ENCODE data around the gene NR1D1. TPM values are rescaled to one million over a fixed set of nuclear protein-coding genes. Genes with fewer than 3 reads are reported as not detected.

The NR1D1 gene
- total and polyA plus RNA-seq, 2 of the 13 experiments (the other 11 are each of a cell fraction or from before 2014, with no cell fraction given) = 2.1 to 2.7 TPM

- TF ChIP-seq ZNF414 (CRISPR knock-in tag; IDR thresholded peaks at IDR 0.05) (no peak), PRPF4 (IDR thresholded peaks at IDR 0.05; ENCODE audit: low read depth, low read length, poor library complexity, severe bottlenecking) (no peak)
Observed at GRCh38 chr17:40113907-40114245, 13.5 kb upstream of the NR1D1 start (continued).

DNA sequence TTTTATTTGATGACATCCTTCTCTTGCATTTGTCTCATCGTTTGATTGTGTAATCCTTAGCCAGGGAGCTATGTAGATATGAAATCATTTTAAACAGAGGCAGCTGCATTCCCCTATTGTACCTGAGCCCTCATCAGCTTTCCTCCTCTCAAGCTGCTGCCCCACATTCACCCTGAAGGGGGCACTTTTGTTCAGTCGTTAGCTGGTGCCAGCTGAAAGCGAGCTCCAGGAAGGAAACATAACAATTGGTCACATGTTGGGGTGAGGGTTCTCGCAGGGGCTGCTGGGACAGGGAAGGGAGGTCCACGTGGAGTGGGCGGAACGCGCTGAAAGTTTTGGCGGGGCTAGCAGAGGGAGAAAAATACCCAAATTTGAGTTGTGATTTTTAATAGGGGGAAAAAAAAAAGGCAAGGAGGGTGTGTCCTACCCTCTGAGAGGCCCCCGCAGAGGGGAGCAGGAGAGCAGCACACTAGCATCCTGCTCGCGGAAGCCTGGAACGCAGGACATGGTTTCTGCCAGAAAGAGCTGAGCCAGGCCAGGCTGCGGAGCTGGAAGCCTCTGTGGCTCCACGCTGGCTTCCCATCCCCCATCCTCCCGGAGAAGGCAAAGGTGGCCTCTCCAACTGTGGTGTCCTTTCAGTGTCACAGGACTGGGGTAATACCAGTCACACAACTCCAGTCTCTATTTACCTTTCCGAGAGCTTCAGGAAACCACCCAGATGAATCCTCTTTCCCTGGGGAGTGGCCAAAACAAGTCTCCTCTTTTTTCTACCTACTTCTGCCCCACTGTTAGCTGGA is 12.9 kb upstream of the NR1D1 start:
- FAIRE-seq = peak; percentile 95
- peak; percentile 98 for DNase-seq (ENCODE audit: low spot score)
- no peaks in the 10 kb centered on the region for H3K27me3 ChIP-seq (ENCODE audit: control insufficient read depth in 1 of 2, insufficient read depth in 2 of 2, low read length in 2 of 2)
- BruUV-seq (replicated peaks) = TSS peak; percentile 97
- H3K36me3 ChIP-seq (replicated peaks in 1 of 2; ENCODE audit: control insufficient read depth in 1 of 2, insufficient read depth in 2 of 2, low read length in 2 of 2) = no peaks in the 10 kb centered on the region
- ATAC-seq = peak; percentile 67
- peak overlapping the region; percentile 95 for H3K27ac ChIP-seq (ENCODE audit: extremely low read length, insufficient read depth, low read length)
- POLR2A ChIA-PET = interaction anchor here (0.6 to 7.3 kb wide), 44 partner anchors 10 to 438 kb away, joined by 3 to 568 read pairs (median 5); partner anchors contain the start of genes CASC3, CDC6, CSF3 and LRRC3C
- peak overlapping the region; percentile 87 for H3K9ac ChIP-seq (ENCODE audit: insufficient read depth, low read depth, low read length)
- peak overlapping the region; percentile 93 for H3K4me2 ChIP-seq (ENCODE audit: low read depth, low read length)
- H3K4me1 ChIP-seq (ENCODE audit: insufficient read depth, low read length) = peaks cover 89% of the 10 kb centered on the region
- no peaks in the 10 kb centered on the region for H3K79me2 ChIP-seq (ENCODE audit: insufficient read depth, low read length)
- in situ Hi-C loops (cut with HindIII; ENCODE audit: extremely low pct_ligation_motif_present, low pct_unique_long_range_greater_than_20kb) = loop anchor here (5.0 kb wide), 1 partner anchor 54 kb away; no protein-coding TSS in a partner anchor
- no peaks in the 10 kb centered on the region for H4K20me1 ChIP-seq (ENCODE audit: insufficient read depth, low read length)
- peak overlapping the region; percentile 56 for H2AFZ ChIP-seq (ENCODE audit: low read length)
- intact Hi-C loops (cut with micrococcal nuclease; ENCODE audit: unreplicated experiment) = loop anchor here (1.0 kb wide), 4 partner anchors 10 to 55 kb away; partner anchors contain the start of gene CASC3
- under 1% methylated on average over 15 of the region's 17 CpGs for WGBS (ENCODE audit: low lambda C conversion rate)
- H3K4me3 ChIP-seq (replicated peaks in 1 of 3; ENCODE audit: insufficient read depth in 1 of 3, low read depth in 2 of 3, low read length in 3 of 3) = peak overlapping the region; percentile 25 to 67 (median 39)
- CTCF ChIA-PET (ENCODE audit: low intra/inter-chr PET ratio, low total read pairs) = interaction anchor here (1.0 to 2.4 kb wide), 5 partner anchors 9 to 55 kb away, joined by 3 to 31 read pairs (median 4); partner anchors contain the start of genes MSL1 and THRA
- H3K9me3 ChIP-seq (ENCODE audit: low read length) = no peaks in the 10 kb centered on the region
- TF ChIP-seq MXI1 (IDR thresholded peaks at IDR 0.05; ENCODE audit: borderline replicate concordance, low read depth, low read length) = peak; percentile 99; the same call in 2 of the 3 replicates
- TF ChIP-seq ASH2L (IDR thresholded peaks at IDR 0.05; ENCODE audit: insufficient read length, low read depth, low read length) = peak; percentile 83
- TF ChIP-seq ZNF24 (IDR thresholded peaks at IDR 0.05) = no peak
- TF ChIP-seq MBD4 (IDR thresholded peaks at IDR 0.05; ENCODE audit: borderline replicate concordance, low read length) = no peak; the same call in 1 of the 2 replicates
- no peak for TF ChIP-seq ZNF382 (CRISPR knock-in tag; IDR thresholded peaks at IDR 0.05; ENCODE audit: borderline replicate concordance)
- peak; percentile 89 for TF ChIP-seq SMAD3 (CRISPR knock-in tag; IDR thresholded peaks at IDR 0.05)
- TF ChIP-seq, protein P1, sequence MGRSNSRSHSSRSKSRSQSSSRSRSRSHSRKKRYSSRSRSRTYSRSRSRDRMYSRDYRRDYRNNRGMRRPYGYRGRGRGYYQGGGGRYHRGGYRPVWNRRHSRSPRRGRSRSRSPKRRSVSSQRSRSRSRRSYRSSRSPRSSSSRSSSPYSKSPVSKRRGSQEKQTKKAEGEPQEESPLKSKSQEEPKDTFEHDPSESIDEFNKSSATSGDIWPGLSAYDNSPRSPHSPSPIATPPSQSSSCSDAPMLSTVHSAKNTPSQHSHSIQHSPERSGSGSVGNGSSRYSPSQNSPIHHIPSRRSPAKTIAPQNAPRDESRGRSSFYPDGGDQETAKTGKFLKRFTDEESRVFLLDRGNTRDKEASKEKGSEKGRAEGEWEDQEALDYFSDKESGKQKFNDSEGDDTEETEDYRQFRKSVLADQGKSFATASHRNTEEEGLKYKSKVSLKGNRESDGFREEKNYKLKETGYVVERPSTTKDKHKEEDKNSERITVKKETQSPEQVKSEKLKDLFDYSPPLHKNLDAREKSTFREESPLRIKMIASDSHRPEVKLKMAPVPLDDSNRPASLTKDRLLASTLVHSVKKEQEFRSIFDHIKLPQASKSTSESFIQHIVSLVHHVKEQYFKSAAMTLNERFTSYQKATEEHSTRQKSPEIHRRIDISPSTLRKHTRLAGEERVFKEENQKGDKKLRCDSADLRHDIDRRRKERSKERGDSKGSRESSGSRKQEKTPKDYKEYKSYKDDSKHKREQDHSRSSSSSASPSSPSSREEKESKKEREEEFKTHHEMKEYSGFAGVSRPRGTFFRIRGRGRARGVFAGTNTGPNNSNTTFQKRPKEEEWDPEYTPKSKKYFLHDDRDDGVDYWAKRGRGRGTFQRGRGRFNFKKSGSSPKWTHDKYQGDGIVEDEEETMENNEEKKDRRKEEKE (IDR thresholded peaks at IDR 0.05) = no peak
- TF ChIP-seq ZFYVE20 (CRISPR knock-in tag; IDR thresholded peaks at IDR 0.05; ENCODE audit: borderline replicate concordance, low read depth) = no peak
- TF ChIP-seq PLSCR1 (CRISPR knock-in tag; IDR thresholded peaks at IDR 0.05; ENCODE audit: borderline replicate concordance) = no peak
- TF ChIP-seq, protein P2, sequence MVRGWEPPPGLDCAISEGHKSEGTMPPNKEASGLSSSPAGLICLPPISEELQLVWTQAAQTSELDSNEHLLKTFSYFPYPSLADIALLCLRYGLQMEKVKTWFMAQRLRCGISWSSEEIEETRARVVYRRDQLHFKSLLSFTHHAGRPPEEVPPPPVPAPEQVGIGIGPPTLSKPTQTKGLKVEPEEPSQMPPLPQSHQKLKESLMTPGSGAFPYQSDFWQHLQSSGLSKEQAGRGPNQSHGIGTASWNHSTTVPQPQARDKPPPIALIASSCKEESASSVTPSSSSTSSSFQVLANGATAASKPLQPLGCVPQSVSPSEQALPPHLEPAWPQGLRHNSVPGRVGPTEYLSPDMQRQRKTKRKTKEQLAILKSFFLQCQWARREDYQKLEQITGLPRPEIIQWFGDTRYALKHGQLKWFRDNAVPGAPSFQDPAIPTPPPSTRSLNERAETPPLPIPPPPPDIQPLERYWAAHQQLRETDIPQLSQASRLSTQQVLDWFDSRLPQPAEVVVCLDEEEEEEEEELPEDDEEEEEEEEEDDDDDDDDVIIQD (CRISPR knock-in tag; IDR thresholded peaks at IDR 0.05; ENCODE audit: low read depth) = peak; percentile 93
- no peak; the same call in 1 of the 2 replicates for TF ChIP-seq SP140L (CRISPR knock-in tag; IDR thresholded peaks at IDR 0.05; ENCODE audit: borderline replicate concordance)
- peak; percentile 44 for TF ChIP-seq ZNF33B (CRISPR knock-in tag; IDR thresholded peaks at IDR 0.05)
- TF ChIP-seq ZNF121 (CRISPR knock-in tag; IDR thresholded peaks at IDR 0.05) = peak; percentile 55
